NCI-H460 (cell line): ENCODE data around the gene AGAP4. TPM values are rescaled to one million over a fixed set of nuclear protein-coding genes. Genes with fewer than 3 reads are reported as not detected.
"Not testable (repeated sequence)": the region's sequence is repeated elsewhere in the genome, so short reads cannot be mapped to it uniquely, and the experiment has no call there.

ENCODE experiments used
- DNase-seq: peaks from one replicate; pipeline ENCODE4 v3.0.0-alpha.2; 2016; ENCODE audit warnings: low read depth; ENCODE audit errors: extremely low read depth
- polyA plus RNA-seq: library from polyadenylated mRNA; depleted of rRNA; stranded (reverse); fragments of >200 nt; gene quantifications from 2 replicates; pipeline ENCODE4 v1.2.3, GENCODE V29; 2014; cell fraction: nucleus; rRNA removed
- total RNA-seq: library from RNA; depleted of rRNA; stranded (reverse); fragments of >200 nt; shearing (Covaris generic); gene quantifications from 2 replicates; pipeline ENCODE4 v1.2.3, GENCODE V29; 2014; rRNA removed

The AGAP4 gene
- total RNA-seq = 9.4 and 13.2 TPM in 2 replicates
- 31.6 and 45.8 TPM in 2 replicates for polyA plus RNA-seq

GRCh38 chr10:45847400-45847799 lies at the start of gene AGAP4:
AGAP4 (minus strand) TSS chr10:45847500; CDS start chr10:45847347, 153 bp downstream.
- DNase-seq = not testable (repeated sequence)

GRCh38 chr10:45890721-45891120 lies 43.4 kb upstream of the AGAP4 start:
- not testable (repeated sequence) for DNase-seq

- not testable (repeated sequence) for DNase-seq
Measured at GRCh38 chr10:45889539-45890230, 42.4 kb upstream of the AGAP4 start.

GRCh38 chr10:45882880-45883279 lies 35.6 kb upstream of the AGAP4 start:
- not testable (repeated sequence) for DNase-seq

GRCh38 chr10:45865404-45865803 lies 18.1 kb upstream of the AGAP4 start:
- not testable (repeated sequence) for DNase-seq

GRCh38 chr10:45864264-45864663 lies 17.0 kb upstream of the AGAP4 start:
- not testable (repeated sequence) for DNase-seq

- not testable (repeated sequence) for DNase-seq
Measured at GRCh38 chr10:45863632-45864031, 16.3 kb upstream of the AGAP4 start.

- DNase-seq = not testable (repeated sequence)
Measured at GRCh38 chr10:45857931-45858330, 10.6 kb upstream of the AGAP4 start.

GRCh38 chr10:45848467-45848866 lies 1.2 kb upstream of the AGAP4 start:
- not testable (repeated sequence) for DNase-seq

- DNase-seq = not testable (repeated sequence)
Measured at GRCh38 chr10:45822918-45823317, 24.4 kb downstream of the AGAP4 start.

- not testable (repeated sequence) for DNase-seq
Measured at GRCh38 chr10:45820107-45820830, 27.0 kb downstream of the AGAP4 start.

GRCh38 chr10:45819552-45819951 lies 27.7 kb downstream of the AGAP4 start:
- DNase-seq = no peak

- no peak for DNase-seq
Measured at GRCh38 chr10:45817912-45818311, 29.4 kb downstream of the AGAP4 start.

- DNase-seq = no peak
Measured at GRCh38 chr10:45817130-45817859, 30.0 kb downstream of the AGAP4 start.

- not testable (repeated sequence) for DNase-seq
Measured at GRCh38 chr10:45814146-45814545, 33.2 kb downstream of the AGAP4 start.

- DNase-seq = not testable (repeated sequence)
Measured at GRCh38 chr10:45812959-45813358, 34.3 kb downstream of the AGAP4 start.

- no peak for DNase-seq
Measured at GRCh38 chr10:45811075-45811474, 36.2 kb downstream of the AGAP4 start.

- DNase-seq = no peak
Measured at GRCh38 chr10:45809837-45810236, 37.5 kb downstream of the AGAP4 start.

GRCh38 chr10:45804996-45805395 lies 42.3 kb downstream of the AGAP4 start:
- not testable (repeated sequence) for DNase-seq

GRCh38 chr10:45803060-45804010 lies 44.0 kb downstream of the AGAP4 start:
- not testable (repeated sequence) for DNase-seq
